Stimulated activated naive B cell treated with anti-CD40 and anti-IgM and Interleukin-4, amounts not matched to agents 10 μg/mL and 1 μg/mL and 100 μg/mL, for 72 hours (primary cell): ENCODE measurements around the gene FAAP100.
"Not testable (repeated sequence)": the region's sequence is repeated elsewhere in the genome, so short reads cannot be mapped to it uniquely, and the experiment has no call there.

Experiments used
- ATAC-seq, 2 donors: fragments of 150-1000 bp; cut with Tn5 transposase; replicated peaks; 2 replicates each; pipeline ENCODE4 v1.10.0; 2021; ENCODE audit warnings: moderate library complexity in 1 of 2
- DNase-seq: peaks from one replicate; pipeline ENCODE4 v3.0.0; 2021
- H3K27ac Mint-ChIP-seq: one replicate; pipeline ENCODE4 v1.8.0; 2022; ENCODE audit warnings: mild to moderate bottlenecking, mixed read lengths
- H3K27me3 Mint-ChIP-seq, 2 donors: one replicate each; pipeline ENCODE4 v1.8.0; 2022; ENCODE audit warnings: mixed read lengths in 2 of 2
- H3K36me3 Mint-ChIP-seq, 2 donors: one replicate each; pipeline ENCODE4 v1.8.0; 2022; ENCODE audit warnings: mixed read lengths in 2 of 2, mild to moderate bottlenecking in 1 of 2
- H3K4me1 Mint-ChIP-seq, 2 donors: one replicate each; pipeline ENCODE4 v1.8.0; 2022; ENCODE audit warnings: mixed read lengths in 2 of 2, mild to moderate bottlenecking in 1 of 2
- H3K4me3 Mint-ChIP-seq, 2 donors: one replicate each; pipeline ENCODE4 v1.8.0; 2022; ENCODE audit warnings: mild to moderate bottlenecking in 2 of 2, mixed read lengths in 2 of 2, moderate library complexity in 1 of 2
- H3K9me3 Mint-ChIP-seq, 2 donors: one replicate each; pipeline ENCODE4 v1.8.0; 2022; ENCODE audit warnings: mixed read lengths in 2 of 2, mild to moderate bottlenecking in 1 of 2

FAAP100 gene, protein sequence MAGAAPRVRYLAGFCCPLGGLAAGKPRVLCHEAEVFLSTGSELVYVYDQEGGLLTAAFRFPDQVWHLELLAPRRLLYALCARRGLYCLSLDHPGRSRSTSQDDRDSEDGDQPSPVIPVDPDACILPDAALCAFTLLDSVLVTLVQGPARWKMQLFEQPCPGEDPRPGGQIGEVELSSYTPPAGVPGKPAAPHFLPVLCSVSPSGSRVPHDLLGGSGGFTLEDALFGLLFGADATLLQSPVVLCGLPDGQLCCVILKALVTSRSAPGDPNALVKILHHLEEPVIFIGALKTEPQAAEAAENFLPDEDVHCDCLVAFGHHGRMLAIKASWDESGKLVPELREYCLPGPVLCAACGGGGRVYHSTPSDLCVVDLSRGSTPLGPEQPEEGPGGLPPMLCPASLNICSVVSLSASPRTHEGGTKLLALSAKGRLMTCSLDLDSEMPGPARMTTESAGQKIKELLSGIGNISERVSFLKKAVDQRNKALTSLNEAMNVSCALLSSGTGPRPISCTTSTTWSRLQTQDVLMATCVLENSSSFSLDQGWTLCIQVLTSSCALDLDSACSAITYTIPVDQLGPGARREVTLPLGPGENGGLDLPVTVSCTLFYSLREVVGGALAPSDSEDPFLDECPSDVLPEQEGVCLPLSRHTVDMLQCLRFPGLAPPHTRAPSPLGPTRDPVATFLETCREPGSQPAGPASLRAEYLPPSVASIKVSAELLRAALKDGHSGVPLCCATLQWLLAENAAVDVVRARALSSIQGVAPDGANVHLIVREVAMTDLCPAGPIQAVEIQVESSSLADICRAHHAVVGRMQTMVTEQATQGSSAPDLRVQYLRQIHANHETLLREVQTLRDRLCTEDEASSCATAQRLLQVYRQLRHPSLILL

DNA sequence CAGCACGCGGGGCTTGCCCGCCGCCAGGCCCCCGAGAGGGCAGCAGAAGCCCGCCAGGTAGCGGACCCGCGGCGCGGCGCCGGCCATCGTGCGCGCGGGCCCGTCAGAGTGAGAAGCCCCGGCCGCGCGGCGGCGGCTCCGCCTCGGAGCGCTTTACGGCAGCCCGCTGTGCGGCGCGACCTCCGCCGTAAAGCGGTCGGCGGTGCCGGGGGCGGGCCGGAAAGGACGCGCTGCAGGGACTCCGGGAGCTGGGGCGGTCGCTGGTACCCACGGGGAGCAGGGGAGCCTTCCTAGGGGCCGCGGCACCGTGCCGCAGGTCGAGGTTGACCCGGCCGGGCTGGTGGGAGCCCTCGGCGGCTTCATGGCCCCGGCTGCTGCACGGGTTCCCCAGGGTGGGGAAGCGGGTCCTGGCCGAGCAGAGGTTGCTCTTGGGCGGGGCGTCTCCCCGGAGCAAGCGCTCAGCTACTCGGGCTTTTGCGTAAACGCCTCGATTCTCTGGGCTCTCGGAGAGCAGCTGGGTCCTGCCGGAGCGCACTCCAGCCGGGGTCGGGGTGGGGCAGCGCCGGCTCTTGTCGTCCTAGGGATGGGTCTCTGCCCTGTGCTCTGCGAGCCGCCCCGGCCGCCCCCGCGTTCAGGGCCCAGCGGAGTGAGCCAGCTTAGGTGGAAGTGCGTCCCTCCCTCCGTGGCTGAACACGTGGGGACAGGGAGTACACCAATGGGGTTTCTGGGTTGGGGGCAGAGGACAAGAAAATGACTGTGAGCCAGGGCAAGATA is at the start of gene FAAP100:
TSS of gene FAAP100 (minus strand) at position 110 of the 774 bp plus-strand sequence. CDS start at position 87, 23 bp downstream.
- no peaks in the 10 kb centered on the region for H3K9me3 Mint-ChIP-seq

DNA sequence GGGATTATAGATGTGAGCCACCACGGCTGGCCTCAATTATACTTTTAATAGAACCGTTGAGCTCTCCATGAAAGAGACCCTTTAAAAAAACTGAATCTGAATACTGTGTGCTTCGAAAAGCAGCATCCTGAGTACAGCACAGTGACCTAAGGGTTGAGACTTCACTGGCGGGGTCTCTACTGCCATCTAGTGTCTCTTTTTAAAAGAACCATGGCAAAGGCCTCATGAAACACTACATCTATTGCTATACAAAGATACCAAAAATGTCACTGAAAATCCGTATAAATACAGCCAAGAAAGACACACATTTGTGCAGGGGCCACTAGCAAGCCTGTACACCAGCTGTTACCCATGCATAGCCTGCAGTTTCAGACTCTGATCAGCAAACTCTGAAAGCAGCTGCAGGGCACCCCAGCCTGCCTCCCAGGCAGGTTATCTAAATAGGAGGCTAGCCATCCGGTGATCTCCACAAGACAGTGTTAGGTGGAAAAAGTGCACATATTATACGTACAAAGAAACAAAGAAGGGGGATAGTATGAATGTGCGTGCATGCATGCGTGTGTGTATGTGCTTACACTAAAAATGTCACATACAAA is 49.5 kb upstream of the FAAP100 start:
- peaks cover 19 to 42% of the 10 kb centered on the region in 2 donors for H3K36me3 Mint-ChIP-seq
- no peak overlapping the region for H3K27ac Mint-ChIP-seq
- ATAC-seq (peak; percentile 69 to 72), DNase-seq (peak; percentile 28)
- no peaks in the 10 kb centered on the region for H3K9me3 Mint-ChIP-seq
- no peaks in the 10 kb centered on the region for H3K27me3 Mint-ChIP-seq
- peaks cover 10 to 20% of the 10 kb centered on the region in 2 donors for H3K4me1 Mint-ChIP-seq
- H3K4me3 Mint-ChIP-seq: no peak overlapping the region

More for the DNA sequence above, at the start of gene FAAP100:
- peak; percentile 86 for DNase-seq
- H3K27me3 Mint-ChIP-seq: no peaks in the 10 kb centered on the region
- H3K27ac Mint-ChIP-seq: peak within 1 kb of the TSS; percentile 96
- peaks cover 30 to 39% of the 10 kb centered on the region in 2 donors for H3K36me3 Mint-ChIP-seq
- H3K4me1 Mint-ChIP-seq: peaks cover 35 to 63% of the 10 kb centered on the region in 2 donors
- peak; percentile 68 to 73 for ATAC-seq
- H3K4me3 Mint-ChIP-seq: peak within 1 kb of the TSS; percentile 91 to 98

DNA sequence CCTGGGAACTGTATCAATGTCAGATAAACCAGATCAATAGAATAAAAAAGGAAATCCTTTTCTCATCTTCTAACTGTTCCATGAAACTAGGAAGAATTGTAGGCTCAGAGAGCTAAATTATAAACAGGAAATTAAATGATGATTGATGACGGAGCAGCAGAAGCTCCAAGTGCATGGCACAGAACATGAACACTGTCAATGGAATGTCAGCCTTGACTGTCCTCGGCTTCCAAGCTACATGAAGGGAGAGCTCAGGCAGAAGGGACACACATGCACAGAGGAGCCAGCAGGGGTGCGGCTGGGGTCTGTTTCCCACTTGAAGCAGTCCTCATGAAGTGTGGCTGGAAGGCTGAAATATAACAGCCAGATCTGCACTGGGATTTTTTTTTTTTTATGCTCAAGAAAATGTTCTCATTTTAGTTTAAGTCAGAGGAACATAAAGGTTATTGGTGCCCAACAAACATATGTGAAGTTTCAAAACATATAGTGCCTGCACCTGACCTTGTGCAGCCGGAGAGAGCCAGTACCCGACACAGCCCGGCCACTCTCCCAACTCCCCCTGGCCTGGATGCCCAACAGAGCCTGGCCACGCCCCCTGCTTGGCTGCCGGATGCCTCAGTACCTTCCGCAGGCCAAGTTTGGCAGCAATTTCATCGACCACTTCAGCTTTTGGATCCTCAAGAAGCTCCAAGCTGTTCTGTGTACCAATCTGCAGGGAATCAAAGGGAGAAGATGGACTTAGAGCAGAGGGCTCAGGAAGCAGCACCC is 47.8 kb upstream of the FAAP100 start:
- no peaks in the 10 kb centered on the region for H3K9me3 Mint-ChIP-seq
- H3K36me3 Mint-ChIP-seq: peaks cover 16 to 36% of the 10 kb centered on the region in 2 donors
- peaks cover 10 to 20% of the 10 kb centered on the region in 2 donors for H3K4me1 Mint-ChIP-seq
- H3K27ac Mint-ChIP-seq: no peak overlapping the region
- no peaks in the 10 kb centered on the region for H3K27me3 Mint-ChIP-seq
- no peak overlapping the region for H3K4me3 Mint-ChIP-seq
- DNase-seq (no peak), ATAC-seq (no peak)

DNA sequence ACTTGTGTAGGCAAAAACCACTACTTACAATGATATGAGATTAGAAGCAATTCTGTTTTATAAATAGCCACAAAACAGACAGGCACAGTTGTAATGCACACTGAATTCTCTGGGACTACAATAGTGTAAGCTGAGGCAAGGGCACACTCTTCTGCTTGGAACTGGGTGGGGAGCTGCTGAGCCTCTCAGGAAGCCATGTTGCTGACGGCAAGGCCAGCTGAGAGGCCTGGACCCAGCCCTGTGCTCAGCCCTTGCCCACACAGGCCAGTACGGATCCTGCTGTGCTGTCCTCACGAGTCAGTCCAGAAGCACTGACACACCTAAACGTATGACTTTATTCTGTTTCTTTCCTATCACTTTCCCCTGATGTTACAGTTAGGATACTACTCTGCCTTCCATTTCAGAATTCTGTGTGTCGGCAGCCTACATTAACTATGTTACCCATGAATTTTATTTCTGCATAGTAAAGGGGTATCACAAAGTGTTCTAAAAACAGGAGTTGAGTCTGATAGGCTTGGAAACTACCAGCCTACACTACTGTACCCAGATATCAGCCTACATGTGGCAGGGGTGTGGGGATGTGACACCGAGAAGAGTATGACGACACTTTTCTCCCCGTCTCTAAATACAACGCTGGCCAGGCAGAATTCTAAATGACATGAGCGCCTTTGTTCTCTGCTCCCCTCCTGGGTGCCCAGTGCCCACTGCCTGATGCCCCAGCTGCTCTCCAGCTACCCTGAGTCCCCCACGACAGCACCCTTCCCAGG is 41.1 kb upstream of the FAAP100 start:
- H3K36me3 Mint-ChIP-seq: peaks cover 24 to 40% of the 10 kb centered on the region in 2 donors
- H3K27ac Mint-ChIP-seq: no peak overlapping the region
- H3K9me3 Mint-ChIP-seq: no peaks in the 10 kb centered on the region
- no peaks in the 10 kb centered on the region for H3K27me3 Mint-ChIP-seq
- DNase-seq (no peak), ATAC-seq (no peak)
- peaks cover 3 to 4% of the 10 kb centered on the region in 2 donors for H3K4me1 Mint-ChIP-seq
- H3K4me3 Mint-ChIP-seq: no peak overlapping the region

DNA sequence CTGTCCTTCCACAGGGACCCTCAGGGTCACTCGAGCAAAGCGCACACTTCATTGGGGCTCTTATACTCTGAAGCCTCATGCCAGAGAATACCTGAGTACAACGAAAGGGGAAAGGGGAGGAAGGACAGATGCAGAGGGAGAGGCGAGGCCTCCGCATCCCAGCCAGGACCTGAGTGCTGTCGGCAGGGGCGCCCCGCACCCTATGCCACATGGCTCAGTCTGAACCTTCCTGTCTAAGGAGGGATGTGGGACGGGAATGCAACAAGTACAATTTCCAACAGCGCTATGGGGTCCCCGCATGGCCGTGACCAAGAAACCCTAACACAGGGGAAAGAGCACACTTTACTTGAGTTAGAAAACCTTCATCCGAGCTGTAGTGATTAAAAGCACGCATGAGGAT is 39.8 kb upstream of the FAAP100 start:
- Mint-ChIP-seq H3K4me1 (no peaks in the 10 kb centered on the region), H3K27ac (no peak overlapping the region), H3K36me3 (peaks cover 31 to 39% of the 10 kb centered on the region in 2 donors), H3K9me3 (no peaks in the 10 kb centered on the region), H3K4me3 (no peak overlapping the region), H3K27me3 (no peaks in the 10 kb centered on the region)
- ATAC-seq: no peak
- no peak for DNase-seq

DNA sequence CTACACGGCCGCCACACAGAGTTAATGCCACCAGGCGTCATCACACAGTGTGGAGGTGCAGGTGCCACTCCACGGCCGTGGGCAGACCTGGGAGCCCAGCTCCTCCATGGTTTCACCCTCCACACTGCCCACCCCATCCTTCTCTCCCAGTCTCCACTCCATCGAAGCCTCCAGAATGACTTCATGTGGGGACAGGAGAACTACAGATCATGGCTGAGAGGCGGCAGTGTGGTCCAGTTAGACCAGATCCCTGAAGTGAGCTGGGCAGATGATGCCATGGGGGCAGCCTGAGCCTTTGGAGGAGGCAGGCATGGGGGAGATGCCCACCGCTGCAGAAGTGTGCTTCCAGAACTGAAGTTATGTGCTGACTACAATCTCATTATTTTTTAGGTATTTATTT is 38.0 kb upstream of the FAAP100 start:
- Mint-ChIP-seq H3K9me3 (no peaks in the 10 kb centered on the region), H3K27ac (no peak overlapping the region), H3K4me1 (no peaks in the 10 kb centered on the region), H3K27me3 (no peaks in the 10 kb centered on the region), H3K36me3 (peaks cover 42 to 52% of the 10 kb centered on the region in 2 donors), H3K4me3 (no peak overlapping the region)
- ATAC-seq: no peak
- DNase-seq: no peak

DNA sequence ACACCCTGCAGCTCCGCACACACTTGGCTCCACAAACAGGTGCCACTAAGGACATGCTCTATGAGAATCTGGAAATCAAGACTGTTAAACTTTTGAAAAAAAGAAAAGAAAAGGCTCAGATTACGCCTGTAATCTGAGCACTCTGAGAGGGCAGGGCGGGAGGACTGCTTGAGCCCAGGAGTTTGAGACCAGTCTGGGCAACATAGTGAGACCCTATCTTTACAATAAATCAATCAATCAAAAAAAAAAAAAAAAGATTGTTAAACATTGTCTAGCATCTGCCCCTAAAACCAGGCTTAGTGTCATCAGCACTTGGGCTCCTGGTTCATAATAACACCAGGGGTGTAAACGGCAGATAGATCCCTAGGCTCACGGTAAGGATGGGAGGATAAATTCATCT is 37.5 kb upstream of the FAAP100 start:
- H3K4me3 Mint-ChIP-seq: no peak overlapping the region
- no peaks in the 10 kb centered on the region for H3K9me3 Mint-ChIP-seq
- ATAC-seq (no peak), DNase-seq (no peak)
- H3K27me3 Mint-ChIP-seq: no peaks in the 10 kb centered on the region
- no peaks in the 10 kb centered on the region for H3K4me1 Mint-ChIP-seq
- no peak overlapping the region for H3K27ac Mint-ChIP-seq
- peaks cover 44 to 54% of the 10 kb centered on the region in 2 donors for H3K36me3 Mint-ChIP-seq

DNA sequence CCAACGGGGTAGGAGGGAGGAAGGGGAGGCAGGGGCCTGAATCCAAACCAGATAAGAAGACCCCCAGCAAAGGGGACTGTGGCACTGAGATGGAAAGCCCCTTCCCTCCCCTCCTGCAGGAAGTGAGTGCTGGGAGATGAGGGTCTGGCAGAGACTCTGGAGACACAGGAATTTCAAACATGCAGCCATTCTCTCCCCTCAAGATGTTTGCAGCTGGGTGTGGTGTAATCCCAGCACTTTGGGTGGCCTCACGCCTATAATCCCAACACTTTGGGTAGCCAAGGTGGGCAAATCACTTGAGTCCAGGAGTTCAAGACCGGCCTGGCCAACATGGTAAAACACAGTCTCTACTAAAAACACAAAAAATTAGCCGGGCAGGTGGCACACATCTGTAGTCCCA is 33.9 kb upstream of the FAAP100 start:
- Mint-ChIP-seq H3K4me3 (no peak overlapping the region), H3K27ac (peak overlapping the region; percentile 59), H3K27me3 (no peaks in the 10 kb centered on the region), H3K4me1 (no peaks in the 10 kb centered on the region), H3K36me3 (peaks cover 52 to 69% of the 10 kb centered on the region in 2 donors), H3K9me3 (no peaks in the 10 kb centered on the region)
- ATAC-seq (no peak), DNase-seq (no peak)

DNA sequence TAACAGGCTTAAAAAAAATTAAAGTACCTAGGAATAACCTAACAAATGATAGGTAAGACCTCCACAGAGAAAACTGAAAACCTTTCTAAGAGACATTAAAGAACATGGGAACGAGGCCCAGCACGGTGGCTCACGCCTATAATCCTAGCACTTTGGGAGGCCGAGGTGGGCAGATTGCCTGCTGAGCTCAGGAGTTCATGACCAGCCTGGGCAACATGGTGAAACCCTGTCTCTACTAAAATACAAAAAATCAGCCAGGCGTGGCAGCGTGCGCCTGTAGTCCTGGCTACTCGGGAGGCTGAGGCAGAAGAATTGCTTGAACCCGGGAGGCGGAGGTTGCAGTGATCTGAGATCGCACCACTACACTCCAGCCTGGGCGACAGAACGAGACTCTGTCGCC is 32.6 kb upstream of the FAAP100 start:
- H3K27me3 Mint-ChIP-seq, H3K4me3 Mint-ChIP-seq, DNase-seq, H3K27ac Mint-ChIP-seq, H3K4me1 Mint-ChIP-seq, H3K9me3 Mint-ChIP-seq, ATAC-seq: not testable (repeated sequence)
- H3K36me3 Mint-ChIP-seq: peaks cover 62 to 73% of the 10 kb centered on the region in 2 donors

DNA sequence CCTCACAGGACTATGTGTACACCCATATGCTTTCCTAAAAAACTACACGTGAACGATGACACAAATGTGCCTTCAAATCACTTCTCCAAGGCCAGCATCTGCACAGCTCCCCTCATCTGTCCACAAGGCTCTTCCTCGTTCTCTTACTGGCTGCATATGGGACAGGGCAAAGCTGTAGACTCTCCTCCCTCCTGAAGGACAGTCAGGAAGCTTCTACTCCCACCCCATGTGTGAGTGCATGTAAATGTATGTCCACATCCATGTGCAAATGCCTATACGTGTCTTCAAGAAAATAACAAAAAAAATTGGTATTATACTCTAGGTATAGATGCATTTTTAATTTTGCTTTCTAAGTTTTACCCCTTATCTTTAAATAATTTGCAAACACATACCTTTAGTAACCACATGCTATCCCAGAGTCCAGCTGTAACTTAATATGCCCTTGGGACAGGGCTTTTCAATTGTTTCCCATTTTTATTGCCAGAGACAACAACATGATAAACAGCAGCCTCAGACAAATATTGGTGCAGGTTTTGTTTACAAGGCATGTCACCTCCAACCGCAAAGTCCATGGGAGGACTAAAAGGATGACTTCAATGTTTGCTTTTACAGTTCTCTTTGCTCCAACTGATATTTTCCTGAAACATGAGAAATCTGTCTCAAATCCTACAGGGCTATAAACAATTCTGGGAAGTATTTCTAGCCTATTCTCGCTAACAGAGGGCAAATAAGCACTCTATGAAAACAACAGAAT is 31.6 kb upstream of the FAAP100 start:
- DNase-seq (no peak), ATAC-seq (no peak)
- peak overlapping the region; percentile 79 for H3K27ac Mint-ChIP-seq
- H3K4me3 Mint-ChIP-seq: no peak overlapping the region
- H3K9me3 Mint-ChIP-seq: no peaks in the 10 kb centered on the region
- peaks cover 10 to 14% of the 10 kb centered on the region in 2 donors for H3K4me1 Mint-ChIP-seq
- H3K36me3 Mint-ChIP-seq: peaks cover 63 to 71% of the 10 kb centered on the region in 2 donors
- H3K27me3 Mint-ChIP-seq: no peaks in the 10 kb centered on the region

DNA sequence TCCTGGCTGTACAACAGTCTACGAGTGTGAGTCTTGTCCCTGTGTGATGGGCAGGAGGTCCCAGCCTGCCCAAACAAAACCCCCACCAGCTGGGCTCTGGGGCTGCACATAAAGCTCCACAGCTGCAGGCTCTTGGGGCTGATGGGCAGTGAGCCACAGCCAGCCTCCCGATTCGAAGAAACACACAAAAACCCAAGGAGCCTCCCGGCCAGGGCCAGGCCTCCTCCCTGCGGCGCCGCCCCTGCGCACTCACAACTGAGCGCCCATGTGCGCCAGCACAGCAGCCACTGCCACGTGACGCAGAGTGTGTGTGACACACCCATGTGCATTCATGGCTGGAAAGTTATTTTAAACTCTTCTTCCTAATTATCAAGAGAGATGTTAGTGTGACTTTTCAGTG is 30.6 kb upstream of the FAAP100 start:
- H3K4me1 Mint-ChIP-seq: peaks cover 14 to 16% of the 10 kb centered on the region in 2 donors
- ATAC-seq (no peak), DNase-seq (no peak)
- H3K27me3 Mint-ChIP-seq: no peaks in the 10 kb centered on the region
- H3K27ac Mint-ChIP-seq: peak overlapping the region; percentile 79
- H3K9me3 Mint-ChIP-seq: no peaks in the 10 kb centered on the region
- peaks cover 63 to 70% of the 10 kb centered on the region in 2 donors for H3K36me3 Mint-ChIP-seq
- H3K4me3 Mint-ChIP-seq: no peak overlapping the region

DNA sequence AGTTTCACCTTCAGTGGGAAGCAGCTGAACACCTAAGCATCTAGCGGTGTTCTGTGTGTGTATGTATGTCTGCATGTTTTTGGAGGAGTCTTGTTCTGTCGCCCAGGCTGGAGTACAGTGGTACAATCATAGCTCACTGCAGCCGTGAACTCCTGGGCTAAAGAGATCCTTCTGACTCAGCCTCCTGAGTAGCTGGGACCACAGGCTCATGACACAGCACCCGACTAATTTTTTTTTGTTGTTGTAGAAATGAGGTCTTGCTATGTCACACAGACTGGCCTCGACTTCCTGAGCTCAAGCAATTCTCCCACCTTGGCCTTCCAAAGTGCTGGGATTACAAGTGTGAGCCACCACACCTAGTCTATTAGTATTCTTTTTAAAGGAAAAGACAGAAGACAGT is 30.2 kb upstream of the FAAP100 start:
- Mint-ChIP-seq H3K4me3 (no peak overlapping the region), H3K9me3 (no peaks in the 10 kb centered on the region), H3K36me3 (peaks cover 64 to 73% of the 10 kb centered on the region in 2 donors)

More for the DNA sequence above, 30.2 kb upstream of the FAAP100 start:
- DNase-seq (no peak), ATAC-seq (no peak)
- peaks cover 14 to 18% of the 10 kb centered on the region in 2 donors for H3K4me1 Mint-ChIP-seq
- H3K27ac Mint-ChIP-seq: no peak overlapping the region
- H3K27me3 Mint-ChIP-seq: no peaks in the 10 kb centered on the region
